GM12875 (cell line): ENCODE data around the gene PATZ1.

Experiments used
- H3K4me3 ChIP-seq: one replicate; pipeline ENCODE4 v1.5.1; 2011; ENCODE audit warnings: low read depth, low read length, control low read depth
- CTCF ChIP-seq: IDR thresholded peaks from 2 replicates; pipeline ENCODE4 v1.5.1; 2011; ENCODE audit warnings: low read depth, mild to moderate bottlenecking, control low read depth, inconsistent platforms, low read length, moderate library complexity, borderline replicate concordance; ENCODE audit not compliant: insufficient read depth

The PATZ1 gene

GRCh38 chr22:31292236-31292989 lies 53.7 kb downstream of the PATZ1 start, which contains the start of gene PIK3IP1:
PIK3IP1 (minus strand) TSS chr22:31292488; CDS start chr22:31292344, 144 bp downstream.
- H3K4me3 ChIP-seq, result peak within 1 kb of the TSS; percentile 72
- TF ChIP-seq CTCF, result peak; percentile 40; the same call in 1 of the 2 replicates

- TF ChIP-seq CTCF, result no peak
- H3K4me3 ChIP-seq, result peak overlapping the region; percentile 72
These were observed 54.5 kb downstream of the PATZ1 start for GRCh38 chr22:31291481-31292235.

- TF ChIP-seq CTCF, result no peak
- H3K4me3 ChIP-seq, result peak overlapping the region; percentile 72
These were observed 55.4 kb downstream of the PATZ1 start for GRCh38 chr22:31290494-31291471.

GRCh38 chr22:31289344-31289743 lies 56.8 kb downstream of the PATZ1 start:
- TF ChIP-seq CTCF, result no peak
- peak overlapping the region; percentile 41 for H3K4me3 ChIP-seq

- TF ChIP-seq CTCF, result no peak
These were observed 57.5 kb downstream of the PATZ1 start for GRCh38 chr22:31288496-31289240.

GRCh38 chr22:31287818-31288495 lies 58.2 kb downstream of the PATZ1 start:
- H3K4me3 ChIP-seq, result no peak overlapping the region
- no peak for TF ChIP-seq CTCF

More at GRCh38 chr22:31288496-31289240, 57.5 kb downstream of the PATZ1 start:
- no peak overlapping the region for H3K4me3 ChIP-seq
